Measurements from ENCODE around the gene RNASE3.
"Not testable (repeated sequence)": the region's sequence is repeated elsewhere in the genome, so short reads cannot be mapped to it uniquely, and the experiment has no call there.

Gene RNASE3

DNA sequence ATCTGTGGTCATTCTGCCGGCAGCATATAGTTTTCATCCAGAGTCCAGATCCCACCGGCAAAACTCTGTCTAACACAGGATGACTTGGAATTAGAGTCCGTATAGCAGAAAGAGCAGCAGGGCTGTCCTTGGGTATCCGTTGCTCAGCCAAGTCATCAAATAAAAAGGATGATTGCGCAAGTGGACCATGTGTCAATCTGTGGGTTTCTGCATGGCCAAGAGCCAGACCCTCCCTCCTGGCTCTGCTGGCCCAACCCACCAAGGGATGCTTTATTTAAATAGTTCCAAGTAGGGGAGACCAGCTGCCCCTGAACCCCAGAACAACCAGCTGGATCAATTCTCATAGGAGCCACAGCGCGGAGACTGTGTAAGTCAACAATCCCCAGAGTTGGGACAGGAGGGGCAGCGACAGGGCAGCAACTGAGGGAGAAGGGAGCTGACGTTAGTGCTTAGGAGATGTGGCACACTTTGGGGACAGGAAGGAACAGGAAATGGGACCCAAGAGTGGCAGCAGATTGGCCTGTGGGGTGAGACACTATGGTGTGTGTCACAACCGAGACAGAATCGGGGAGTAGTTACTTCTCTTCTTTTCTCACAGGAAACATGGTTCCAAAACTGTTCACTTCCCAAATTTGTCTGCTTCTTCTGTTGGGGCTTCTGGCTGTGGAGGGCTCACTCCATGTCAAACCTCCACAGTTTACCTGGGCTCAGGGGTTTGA is 28.0 kb downstream of the RNASE3 start:
- H3K36me3 ChIP-seq (ENCODE audit: insufficient read depth, low read length); H2AFZ ChIP-seq (ENCODE audit: low read length, unreplicated experiment); H3K79me2 ChIP-seq (ENCODE audit: control insufficient read depth, insufficient read depth, low read length, unreplicated experiment); H3K4me3 ChIP-seq (ENCODE audit: low read depth, low read length); H3K4me1 ChIP-seq (ENCODE audit: control insufficient read depth, insufficient read depth, low read length, unreplicated experiment); H3K27ac ChIP-seq (ENCODE audit: low read depth, low read length): not testable (repeated sequence)
- H3K27me3 ChIP-seq (ENCODE audit: insufficient read depth, low read length): peaks cover 17% of the 10 kb centered on the region

DNA sequence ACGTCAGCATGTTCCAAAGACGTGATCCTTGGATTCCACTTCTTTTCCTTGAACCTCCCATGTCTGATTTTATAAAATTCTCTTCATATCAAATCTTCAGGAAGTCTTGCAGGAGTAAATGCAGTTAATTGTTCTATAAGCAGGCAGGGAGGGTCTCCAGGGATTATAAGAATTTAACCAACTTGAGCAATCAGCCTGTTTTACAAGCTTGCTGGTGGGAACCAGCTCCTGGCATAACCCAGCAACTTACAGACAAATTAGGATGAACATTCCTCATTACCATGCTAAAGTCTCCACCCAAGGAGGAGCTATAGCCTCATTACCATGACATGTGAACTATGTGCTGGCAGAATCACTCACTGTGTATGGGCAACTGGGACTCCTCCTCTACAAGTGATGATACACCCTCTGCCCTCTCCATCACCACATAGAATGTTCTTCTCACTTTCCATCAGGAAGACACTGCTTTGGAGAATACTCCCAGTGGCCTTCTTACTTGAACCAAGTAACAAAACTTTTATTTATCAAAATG is 32.6 kb downstream of the RNASE3 start:
- H3K4me3 ChIP-seq (ENCODE audit: low read depth, low read length); H2AFZ ChIP-seq (ENCODE audit: low read length, unreplicated experiment); H3K4me1 ChIP-seq (ENCODE audit: control insufficient read depth, insufficient read depth, low read length, unreplicated experiment); H3K27ac ChIP-seq (ENCODE audit: low read depth, low read length); H3K36me3 ChIP-seq (ENCODE audit: insufficient read depth, low read length); H3K79me2 ChIP-seq (ENCODE audit: control insufficient read depth, insufficient read depth, low read length, unreplicated experiment): not testable (repeated sequence)
- H3K27me3 ChIP-seq (ENCODE audit: insufficient read depth, low read length): peaks cover 33% of the 10 kb centered on the region

DNA sequence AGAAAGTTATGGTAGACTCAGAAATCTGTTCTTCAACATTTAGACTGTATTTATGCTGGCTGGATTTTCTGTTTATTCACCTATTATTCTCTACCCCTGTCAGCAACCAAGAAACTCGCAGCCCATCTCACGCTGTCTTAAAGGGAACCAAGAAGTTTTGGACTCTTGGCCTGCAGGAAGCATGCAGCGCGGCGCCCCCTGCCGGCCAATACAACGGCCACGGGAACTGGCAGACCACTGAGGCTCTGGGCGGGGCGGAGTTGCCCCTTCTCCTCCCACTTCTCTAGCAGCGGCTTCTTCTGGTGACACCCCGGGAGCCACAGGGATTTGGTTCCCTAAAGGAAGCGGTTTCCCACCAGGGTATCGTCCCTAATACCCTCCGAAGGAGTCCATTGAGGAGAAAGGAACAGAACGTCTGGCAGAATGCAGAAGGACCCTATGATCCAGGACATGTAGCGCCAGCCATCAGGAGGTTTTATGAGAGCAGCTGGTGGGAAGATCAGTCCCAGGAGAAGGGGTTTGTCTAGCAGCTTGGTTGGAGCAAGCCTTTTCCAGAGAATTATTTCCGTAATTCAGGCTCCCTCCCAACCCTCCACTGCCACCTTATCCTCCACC is 43.1 kb downstream of the RNASE3 start:
- Histone ChIP-seq H3K4me1 (ENCODE audit: control insufficient read depth, insufficient read depth, low read length, unreplicated experiment) (no peaks in the 10 kb centered on the region), H3K27ac (ENCODE audit: low read depth, low read length) (no peak overlapping the region), H3K36me3 (ENCODE audit: insufficient read depth, low read length) (no peaks in the 10 kb centered on the region), H3K27me3 (ENCODE audit: insufficient read depth, low read length) (peaks cover 30% of the 10 kb centered on the region), H3K4me3 (ENCODE audit: low read depth, low read length) (no peak overlapping the region), H3K79me2 (ENCODE audit: control insufficient read depth, insufficient read depth, low read length, unreplicated experiment) (no peaks in the 10 kb centered on the region), H2AFZ (ENCODE audit: low read length, unreplicated experiment) (no peak overlapping the region)

DNA sequence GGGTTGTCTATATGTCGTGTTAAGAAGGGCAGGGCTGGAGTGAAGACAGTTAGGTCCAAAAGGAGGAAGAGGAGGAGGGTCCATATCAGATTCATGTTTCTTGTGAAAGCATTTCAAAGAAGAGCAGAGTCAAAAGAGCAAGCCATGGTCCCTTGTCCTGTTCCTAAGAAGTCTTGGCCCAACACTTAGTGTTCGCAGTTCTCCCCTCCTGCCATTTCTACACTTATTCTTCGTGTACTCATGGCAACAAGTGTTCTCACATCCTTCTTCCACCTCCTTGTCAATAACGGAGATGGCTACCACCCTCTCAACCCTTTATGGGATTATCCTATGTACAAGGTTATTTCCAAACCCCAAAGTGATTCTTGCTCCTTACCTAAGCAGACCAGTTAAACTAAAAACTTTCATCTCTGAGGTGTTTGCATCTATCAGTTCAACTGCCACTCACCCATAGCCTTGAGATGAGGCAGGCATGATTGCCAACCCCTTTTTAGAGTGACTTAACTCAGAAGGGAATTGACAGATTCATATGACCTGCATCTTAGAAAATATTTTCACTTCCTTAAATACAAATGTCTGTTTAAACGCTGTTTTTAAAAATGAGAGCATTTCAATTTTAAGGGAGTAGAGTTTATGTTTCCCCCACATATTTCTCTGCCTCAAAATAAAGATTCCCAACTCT is 44.3 kb downstream of the RNASE3 start:
- H3K79me2 ChIP-seq (ENCODE audit: control insufficient read depth, insufficient read depth, low read length, unreplicated experiment): no peaks in the 10 kb centered on the region
- H3K36me3 ChIP-seq (ENCODE audit: insufficient read depth, low read length): no peaks in the 10 kb centered on the region
- no peak overlapping the region for H3K4me3 ChIP-seq (ENCODE audit: low read depth, low read length)
- H3K27me3 ChIP-seq (ENCODE audit: insufficient read depth, low read length): peaks cover 40% of the 10 kb centered on the region
- H2AFZ ChIP-seq (ENCODE audit: low read length, unreplicated experiment): no peak overlapping the region
- no peaks in the 10 kb centered on the region for H3K4me1 ChIP-seq (ENCODE audit: control insufficient read depth, insufficient read depth, low read length, unreplicated experiment)
- H3K27ac ChIP-seq (ENCODE audit: low read depth, low read length): no peak overlapping the region

All from ACC112 (cell line).